Astrocyte (in vitro differentiated cells and primary cell): ENCODE data around the gene HES2. TPM values are rescaled to one million over a fixed set of nuclear protein-coding genes. Genes with fewer than 3 reads are reported as not detected.

Source experiments
- DNase-seq: peaks from one replicate; pipeline ENCODE4 v3.0.0-alpha.2; 2010; ENCODE audit warnings: low read depth
- FAIRE-seq: peaks from 2 replicates; lab custom pipeline; 2011; peaks lifted over from hg19 to GRCh38; lab: Jason Lieb, UNC
- H2AFZ ChIP-seq: 2 replicates; pipeline ENCODE4 v1.6.0; 2012; ENCODE audit warnings: low read depth, low read length, inconsistent platforms
- H3K27ac ChIP-seq: 2 replicates; pipeline ENCODE4 v1.5.1; 2011; ENCODE audit warnings: low read depth, low read length, inconsistent platforms
- H3K27me3 ChIP-seq: 2 replicates; pipeline ENCODE4 v1.6.0; 2011; ENCODE audit warnings: low read length, inconsistent platforms; ENCODE audit not compliant: insufficient read depth
- H3K36me3 ChIP-seq: 2 replicates; pipeline ENCODE4 v1.5.1; 2011; ENCODE audit warnings: low read length, inconsistent platforms; ENCODE audit not compliant: insufficient read depth
- H3K4me1 ChIP-seq: 2 replicates; pipeline ENCODE4 v1.5.1; 2011; ENCODE audit warnings: low read length, inconsistent platforms; ENCODE audit not compliant: insufficient read depth
- H3K4me2 ChIP-seq: 2 replicates; pipeline ENCODE4 v1.6.0; 2012; ENCODE audit warnings: low read length, inconsistent platforms
- H3K4me3 ChIP-seq: 2 replicates; pipeline ENCODE4 v1.5.1; 2011; ENCODE audit warnings: low read depth, mild to moderate bottlenecking, low read length, inconsistent platforms; ENCODE audit not compliant: insufficient read depth
- H3K79me2 ChIP-seq: 2 replicates; pipeline ENCODE4 v1.6.0; 2012; ENCODE audit warnings: mild to moderate bottlenecking, low read length, inconsistent platforms; ENCODE audit not compliant: insufficient read depth
- H3K9ac ChIP-seq: 2 replicates; pipeline ENCODE4 v1.6.0; 2012; ENCODE audit warnings: mild to moderate bottlenecking, low read length, inconsistent platforms
- H3K9me3 ChIP-seq: 2 replicates; pipeline ENCODE4 v1.5.1; 2012; ENCODE audit warnings: low read depth, mild to moderate bottlenecking, low read length, inconsistent platforms; ENCODE audit not compliant: insufficient read depth
- H4K20me1 ChIP-seq: 2 replicates; pipeline ENCODE4 v1.6.0; 2012; ENCODE audit warnings: low read length, inconsistent platforms; ENCODE audit not compliant: insufficient read depth
- H3K27ac Mint-ChIP-seq: one replicate; pipeline ENCODE4 v1.8.0; 2021; ENCODE audit warnings: mild to moderate bottlenecking, mixed read lengths; ENCODE audit not compliant: unreplicated experiment
- H3K27me3 Mint-ChIP-seq: one replicate; pipeline ENCODE4 v1.8.0; 2021; ENCODE audit warnings: low read depth, mixed read lengths; ENCODE audit not compliant: unreplicated experiment
- H3K36me3 Mint-ChIP-seq: one replicate; pipeline ENCODE4 v1.8.0; 2021; ENCODE audit warnings: low read depth, mixed read lengths; ENCODE audit not compliant: unreplicated experiment
- H3K4me1 Mint-ChIP-seq: one replicate; pipeline ENCODE4 v1.8.0; 2021; ENCODE audit warnings: low read depth, mixed read lengths; ENCODE audit not compliant: unreplicated experiment
- H3K4me3 Mint-ChIP-seq: one replicate; pipeline ENCODE4 v1.8.0; 2021; ENCODE audit warnings: mild to moderate bottlenecking, moderate library complexity, mixed read lengths; ENCODE audit not compliant: unreplicated experiment
- H3K9me3 Mint-ChIP-seq: one replicate; pipeline ENCODE4 v1.8.0; 2021; ENCODE audit warnings: mild to moderate bottlenecking, mixed read lengths; ENCODE audit not compliant: unreplicated experiment
- CTCF ChIP-seq: IDR thresholded peaks from 2 replicates; pipeline ENCODE4 v1.5.1; 2011; ENCODE audit warnings: low read depth, mild to moderate bottlenecking, inconsistent platforms, low read length, moderate library complexity; ENCODE audit not compliant: insufficient read depth
- EZH2 ChIP-seq: IDR thresholded peaks from 2 replicates; pipeline ENCODE4 v1.6.1; 2012; ENCODE audit warnings: mild to moderate bottlenecking, low read length, inconsistent platforms; ENCODE audit not compliant: insufficient read depth
- total RNA-seq: library from RNA; stranded (reverse); gene quantifications from 2 replicates; pipeline ENCODE4 v1.2.1, GENCODE V29; 2021

HES2 gene
- total RNA-seq, 1 donor from 2014 or later: 3.0 TPM

DNA sequence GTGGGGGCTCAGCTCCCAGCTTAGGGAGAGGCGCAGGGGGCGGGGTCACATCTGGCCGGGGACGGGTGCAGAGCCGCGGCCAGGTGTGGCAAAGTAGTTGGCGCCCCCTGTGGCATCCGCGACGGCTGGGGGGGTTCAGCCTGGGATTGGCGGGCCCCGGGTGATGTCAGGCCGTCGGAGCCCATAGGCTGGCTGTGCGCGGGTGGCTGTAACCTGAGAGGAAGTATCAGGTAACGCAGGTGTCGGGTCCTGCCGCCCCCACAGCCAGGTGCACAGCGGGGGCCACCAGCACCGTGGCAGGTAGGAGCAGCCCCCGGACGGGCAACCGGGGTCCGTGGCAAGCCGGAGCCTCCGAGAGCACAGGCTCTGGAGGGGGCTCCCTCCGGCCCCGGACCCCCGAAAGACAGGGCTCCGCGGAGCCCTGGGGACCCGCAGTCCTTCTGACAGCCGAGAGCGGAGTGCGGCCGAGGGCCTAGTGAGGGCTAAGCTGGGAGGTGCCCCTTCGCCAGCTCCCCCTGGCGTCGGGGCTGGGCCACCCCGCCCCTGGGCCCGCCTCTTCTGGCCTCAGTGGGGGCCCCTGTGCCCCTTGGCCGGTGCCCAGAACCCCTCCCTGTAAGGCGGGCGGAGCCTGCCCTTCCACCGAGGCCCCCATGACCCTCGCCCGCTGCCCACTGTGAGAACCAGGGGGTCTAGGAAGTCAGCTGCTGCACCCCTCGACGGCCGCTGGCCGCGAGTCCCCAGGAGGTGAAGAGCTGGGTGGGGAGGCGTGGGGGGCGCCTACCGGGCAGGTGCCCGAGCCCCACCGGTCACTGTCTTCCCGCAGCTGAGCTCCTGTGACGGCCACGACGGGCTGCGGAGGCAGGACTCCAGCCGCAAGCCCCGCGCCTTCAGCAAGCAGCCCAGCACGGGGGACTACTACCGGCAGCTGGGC, 28.4 kb upstream of the HES2 start:
- peaks cover 41% of the 10 kb centered on the region for H3K27me3 Mint-ChIP-seq
- no peak overlapping the region for H3K27ac Mint-ChIP-seq
- no peak overlapping the region for H2AFZ ChIP-seq
- H3K36me3 Mint-ChIP-seq: peaks cover 4% of the 10 kb centered on the region
- FAIRE-seq: no peak
- TF ChIP-seq EZH2: peak; percentile 88
- no peak for TF ChIP-seq CTCF
- H3K9me3 Mint-ChIP-seq: peaks cover 2% of the 10 kb centered on the region
- H3K27me3 ChIP-seq: peaks cover 31% of the 10 kb centered on the region
- no peak overlapping the region for H3K4me3 Mint-ChIP-seq
- no peak overlapping the region for H3K4me3 ChIP-seq
- H4K20me1 ChIP-seq: no peaks in the 10 kb centered on the region
- H3K4me1 ChIP-seq: no peaks in the 10 kb centered on the region
- H3K4me1 Mint-ChIP-seq: no peaks in the 10 kb centered on the region
- no peaks in the 10 kb centered on the region for H3K36me3 ChIP-seq
- DNase-seq: no peak
- no peaks in the 10 kb centered on the region for H3K9me3 ChIP-seq
- H3K4me2 ChIP-seq: peak overlapping the region; percentile 11
- H3K79me2 ChIP-seq: no peaks in the 10 kb centered on the region
- H3K9ac ChIP-seq: no peak overlapping the region
- H3K27ac ChIP-seq: no peak overlapping the region

DNA sequence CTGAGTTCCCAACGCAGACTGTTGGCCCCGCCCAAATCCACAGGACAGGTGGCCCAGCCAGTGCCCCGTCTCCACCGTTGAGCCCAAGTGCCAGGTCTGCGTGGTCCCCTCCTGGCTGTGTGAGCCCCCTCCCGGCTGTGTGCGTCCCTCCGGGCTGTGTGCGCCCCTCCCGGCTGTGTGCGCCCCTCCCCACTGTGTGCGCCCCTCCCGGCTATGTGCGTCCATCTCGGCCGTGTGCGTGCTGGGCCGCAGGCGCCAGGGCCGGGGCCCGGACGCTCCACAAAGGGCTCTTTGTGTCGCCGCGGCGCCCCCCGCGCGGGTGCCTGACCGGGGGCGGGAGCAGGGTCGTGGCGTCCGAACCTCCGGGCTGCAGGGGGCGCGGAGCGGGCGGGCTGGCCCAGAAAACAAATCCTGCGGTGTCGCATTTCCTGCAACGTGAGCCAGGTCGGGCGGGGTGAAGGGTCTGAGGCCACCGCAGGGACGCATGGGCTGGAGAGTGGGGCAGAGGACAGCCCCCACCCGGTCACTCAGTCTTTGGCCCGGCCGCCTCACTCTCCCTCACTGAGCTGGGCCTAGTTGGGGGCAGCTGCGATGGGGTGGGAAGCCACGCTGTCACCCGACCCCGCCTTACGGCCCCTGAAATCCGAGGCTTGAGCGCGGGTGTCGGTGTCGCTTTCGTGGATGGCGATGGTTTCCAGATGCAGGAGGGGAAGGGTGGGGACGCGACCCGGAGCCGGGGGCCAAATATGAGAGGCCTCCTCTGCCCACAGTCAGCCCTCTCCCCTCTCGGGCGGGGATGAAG, 27.5 kb upstream of the HES2 start:
- DNase-seq (no peak), FAIRE-seq (no peak)
- Histone ChIP-seq H3K27me3 (peaks cover 25% of the 10 kb centered on the region), H3K4me1 (no peaks in the 10 kb centered on the region), H2AFZ (no peak overlapping the region), H3K79me2 (no peaks in the 10 kb centered on the region), H3K9ac (no peak overlapping the region), H3K4me3 (no peak overlapping the region), H3K36me3 (no peaks in the 10 kb centered on the region), H3K4me2 (no peak overlapping the region), H4K20me1 (no peaks in the 10 kb centered on the region), H3K27ac (no peak overlapping the region), H3K9me3 (no peaks in the 10 kb centered on the region)
- Mint-ChIP-seq H3K4me3 (no peak overlapping the region), H3K27me3 (peaks cover 40% of the 10 kb centered on the region), H3K27ac (no peak overlapping the region), H3K4me1 (no peaks in the 10 kb centered on the region), H3K36me3 (peaks cover 4% of the 10 kb centered on the region), H3K9me3 (peaks cover 2% of the 10 kb centered on the region)
- TF ChIP-seq EZH2 (peak; percentile 87), CTCF (no peak)
